ENCODE results near the gene APBA1.

DNA sequence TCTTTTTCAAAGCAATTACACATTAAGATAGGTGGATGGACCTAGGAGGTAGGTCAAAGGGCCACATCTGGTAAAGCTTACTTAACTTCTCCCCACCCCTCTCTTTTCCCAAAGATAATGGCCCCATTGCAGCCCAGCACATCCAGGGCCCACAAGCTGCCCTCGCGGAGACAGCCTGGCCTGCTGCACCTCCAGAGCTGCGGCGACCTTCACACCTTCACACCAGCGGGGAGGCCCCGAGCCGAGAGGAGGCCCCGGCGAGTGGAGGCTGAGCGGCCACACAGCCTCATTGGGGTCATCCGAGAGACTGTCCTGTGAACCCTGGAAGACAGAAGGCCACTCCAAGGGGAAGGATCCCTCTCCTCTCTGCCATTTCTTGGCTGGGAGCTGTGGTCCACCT, 280.7 kb downstream of the APBA1 start:
- no peak for TF ChIP-seq BRCA1 (IDR thresholded peaks at IDR 0.05)
- TF ChIP-seq BRCA1 (CRISPR knock-in tag; IDR thresholded peaks at IDR 0.05): no peak
- TF ChIP-seq, protein P1, sequence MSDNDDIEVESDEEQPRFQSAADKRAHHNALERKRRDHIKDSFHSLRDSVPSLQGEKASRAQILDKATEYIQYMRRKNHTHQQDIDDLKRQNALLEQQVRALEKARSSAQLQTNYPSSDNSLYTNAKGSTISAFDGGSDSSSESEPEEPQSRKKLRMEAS (CRISPR knock-in tag; IDR thresholded peaks at IDR 0.05): no peak
- TF ChIP-seq, protein P2, sequence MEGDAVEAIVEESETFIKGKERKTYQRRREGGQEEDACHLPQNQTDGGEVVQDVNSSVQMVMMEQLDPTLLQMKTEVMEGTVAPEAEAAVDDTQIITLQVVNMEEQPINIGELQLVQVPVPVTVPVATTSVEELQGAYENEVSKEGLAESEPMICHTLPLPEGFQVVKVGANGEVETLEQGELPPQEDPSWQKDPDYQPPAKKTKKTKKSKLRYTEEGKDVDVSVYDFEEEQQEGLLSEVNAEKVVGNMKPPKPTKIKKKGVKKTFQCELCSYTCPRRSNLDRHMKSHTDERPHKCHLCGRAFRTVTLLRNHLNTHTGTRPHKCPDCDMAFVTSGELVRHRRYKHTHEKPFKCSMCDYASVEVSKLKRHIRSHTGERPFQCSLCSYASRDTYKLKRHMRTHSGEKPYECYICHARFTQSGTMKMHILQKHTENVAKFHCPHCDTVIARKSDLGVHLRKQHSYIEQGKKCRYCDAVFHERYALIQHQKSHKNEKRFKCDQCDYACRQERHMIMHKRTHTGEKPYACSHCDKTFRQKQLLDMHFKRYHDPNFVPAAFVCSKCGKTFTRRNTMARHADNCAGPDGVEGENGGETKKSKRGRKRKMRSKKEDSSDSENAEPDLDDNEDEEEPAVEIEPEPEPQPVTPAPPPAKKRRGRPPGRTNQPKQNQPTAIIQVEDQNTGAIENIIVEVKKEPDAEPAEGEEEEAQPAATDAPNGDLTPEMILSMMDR (IDR thresholded peaks at IDR 0.05 in 2 of 3, conservative IDR thresholded peaks at IDR 0.05 in 1 of 3; ENCODE audit: insufficient read depth in 2 of 3, low read depth in 1 of 3, low read length in 3 of 3): no peak
- TF ChIP-seq SRSF3 (IDR thresholded peaks at IDR 0.05; ENCODE audit: insufficient read depth, low read length): no peak
- no peak for TF ChIP-seq BMI1 (IDR thresholded peaks at IDR 0.05; ENCODE audit: low read length)
- TF ChIP-seq MYBL2 (IDR thresholded peaks at IDR 0.05; ENCODE audit: low read depth): no peak
- TF ChIP-seq MYBL2 (CRISPR knock-in tag; IDR thresholded peaks at IDR 0.05; ENCODE audit: borderline replicate concordance): no peak
- no peak for TF ChIP-seq KLF6 (CRISPR knock-in tag; IDR thresholded peaks at IDR 0.05; ENCODE audit: borderline replicate concordance)
- TF ChIP-seq POLR2AphosphoS5 (IDR thresholded peaks at IDR 0.05; ENCODE audit: control insufficient read depth, insufficient read depth, low read depth, low read length): no peak
- no peak for TF ChIP-seq KLF1 (tag; IDR thresholded peaks at IDR 0.05)
- TF ChIP-seq ETS2 (tag; IDR thresholded peaks at IDR 0.05; ENCODE audit: borderline replicate concordance, poor library complexity, severe bottlenecking): no peak
- TF ChIP-seq, protein P3, sequence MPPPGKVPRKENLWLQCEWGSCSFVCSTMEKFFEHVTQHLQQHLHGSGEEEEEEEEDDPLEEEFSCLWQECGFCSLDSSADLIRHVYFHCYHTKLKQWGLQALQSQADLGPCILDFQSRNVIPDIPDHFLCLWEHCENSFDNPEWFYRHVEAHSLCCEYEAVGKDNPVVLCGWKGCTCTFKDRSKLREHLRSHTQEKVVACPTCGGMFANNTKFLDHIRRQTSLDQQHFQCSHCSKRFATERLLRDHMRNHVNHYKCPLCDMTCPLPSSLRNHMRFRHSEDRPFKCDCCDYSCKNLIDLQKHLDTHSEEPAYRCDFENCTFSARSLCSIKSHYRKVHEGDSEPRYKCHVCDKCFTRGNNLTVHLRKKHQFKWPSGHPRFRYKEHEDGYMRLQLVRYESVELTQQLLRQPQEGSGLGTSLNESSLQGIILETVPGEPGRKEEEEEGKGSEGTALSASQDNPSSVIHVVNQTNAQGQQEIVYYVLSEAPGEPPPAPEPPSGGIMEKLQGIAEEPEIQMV (tag; conservative IDR thresholded peaks at IDR 0.05; ENCODE audit: low read depth): no peak
- no peak for TF ChIP-seq CBFB (CRISPR knock-in tag; IDR thresholded peaks at IDR 0.05)
- TF ChIP-seq, protein P4, sequence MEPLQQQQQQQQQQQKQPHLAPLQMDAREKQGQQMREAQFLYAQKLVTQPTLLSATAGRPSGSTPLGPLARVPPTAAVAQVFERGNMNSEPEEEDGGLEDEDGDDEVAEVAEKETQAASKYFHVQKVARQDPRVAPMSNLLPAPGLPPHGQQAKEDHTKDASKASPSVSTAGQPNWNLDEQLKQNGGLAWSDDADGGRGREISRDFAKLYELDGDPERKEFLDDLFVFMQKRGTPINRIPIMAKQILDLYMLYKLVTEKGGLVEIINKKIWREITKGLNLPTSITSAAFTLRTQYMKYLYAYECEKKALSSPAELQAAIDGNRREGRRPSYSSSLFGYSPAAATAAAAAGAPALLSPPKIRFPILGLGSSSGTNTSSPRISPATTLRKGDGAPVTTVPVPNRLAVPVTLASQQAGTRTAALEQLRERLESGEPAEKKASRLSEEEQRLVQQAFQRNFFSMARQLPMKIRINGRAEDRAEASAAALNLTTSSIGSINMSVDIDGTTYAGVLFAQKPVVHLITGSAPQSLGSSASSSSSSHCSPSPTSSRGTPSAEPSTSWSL (CRISPR knock-in tag; IDR thresholded peaks at IDR 0.05; ENCODE audit: borderline replicate concordance): no peak
